Glutamatergic neuron (in vitro differentiated cells): ENCODE results near the gene AKAP12. TPM values are rescaled to one million over a fixed set of nuclear protein-coding genes. Genes with fewer than 3 reads are reported as not detected.

Experiments
- DNase-seq: peaks from one replicate; pipeline ENCODE4 v3.0.0; 2022
- H3K27ac Mint-ChIP-seq: one replicate; pipeline ENCODE4 v1.8.0; 2020; ENCODE audit warnings: mild to moderate bottlenecking, mixed read lengths, inconsistent platforms; ENCODE audit not compliant: unreplicated experiment
- H3K27me3 Mint-ChIP-seq: one replicate; pipeline ENCODE4 v1.8.0; 2020; ENCODE audit warnings: mild to moderate bottlenecking, moderate library complexity, mixed read lengths, inconsistent platforms; ENCODE audit not compliant: unreplicated experiment
- H3K36me3 Mint-ChIP-seq: one replicate; pipeline ENCODE4 v1.8.0; 2020; ENCODE audit warnings: mild to moderate bottlenecking, mixed read lengths, inconsistent platforms; ENCODE audit not compliant: unreplicated experiment
- H3K4me1 Mint-ChIP-seq: one replicate; pipeline ENCODE4 v1.8.0; 2020; ENCODE audit warnings: mild to moderate bottlenecking, low read depth, mixed read lengths, inconsistent platforms; ENCODE audit not compliant: unreplicated experiment
- H3K4me3 Mint-ChIP-seq: one replicate; pipeline ENCODE4 v1.8.0; 2020; ENCODE audit warnings: mild to moderate bottlenecking, mixed read lengths, inconsistent platforms; ENCODE audit not compliant: unreplicated experiment
- H3K9me3 Mint-ChIP-seq: one replicate; pipeline ENCODE4 v1.8.0; 2020; ENCODE audit warnings: mild to moderate bottlenecking, moderate library complexity, mixed read lengths, inconsistent platforms; ENCODE audit not compliant: unreplicated experiment
- total RNA-seq: library from RNA; stranded (reverse); fragmentation: NEBNext Ultra II Directional; extraction: Animal tissue kit (Norgen Biotek cat#: 25700); gene quantifications from one replicate; pipeline ENCODE4 v1.2.1, GENCODE V29; 2021; ENCODE audit not compliant: unreplicated experiment
- TF ChIP-seq, protein P1 (sequence below): fragments of 200-600 bp; sonication (generic); IDR thresholded peaks from one replicate; pipeline ENCODE4 v1.5.0; 2021; ENCODE audit not compliant: partially characterized antibody, unreplicated experiment

AKAP12 gene
- total RNA-seq, 1 donor from 2014 or later, result 240 TPM

DNA sequence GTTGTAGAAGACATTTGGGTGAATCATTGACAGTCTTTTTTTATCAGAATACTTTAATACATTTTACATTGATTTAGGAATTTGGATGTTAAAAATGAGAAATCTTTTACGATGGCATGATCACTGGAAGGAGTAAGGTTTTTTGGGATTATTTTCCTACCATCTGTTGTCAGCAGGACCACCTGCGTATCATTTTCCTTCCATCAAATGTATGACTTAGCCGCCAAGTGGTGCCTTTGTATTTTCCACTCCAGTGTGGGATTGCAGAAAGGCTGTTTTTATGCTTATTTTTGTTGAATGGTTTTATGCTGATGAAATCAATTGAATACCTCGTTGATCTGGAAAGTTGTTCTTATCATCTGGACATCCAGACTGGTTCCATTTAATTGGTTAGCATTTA lies 35.8 kb downstream of the AKAP12 start:
- H3K27me3 Mint-ChIP-seq, result peaks cover 8% of the 10 kb centered on the region
- H3K36me3 Mint-ChIP-seq, result no peaks in the 10 kb centered on the region
- peaks cover 7% of the 10 kb centered on the region for H3K9me3 Mint-ChIP-seq
- TF ChIP-seq, protein P1, sequence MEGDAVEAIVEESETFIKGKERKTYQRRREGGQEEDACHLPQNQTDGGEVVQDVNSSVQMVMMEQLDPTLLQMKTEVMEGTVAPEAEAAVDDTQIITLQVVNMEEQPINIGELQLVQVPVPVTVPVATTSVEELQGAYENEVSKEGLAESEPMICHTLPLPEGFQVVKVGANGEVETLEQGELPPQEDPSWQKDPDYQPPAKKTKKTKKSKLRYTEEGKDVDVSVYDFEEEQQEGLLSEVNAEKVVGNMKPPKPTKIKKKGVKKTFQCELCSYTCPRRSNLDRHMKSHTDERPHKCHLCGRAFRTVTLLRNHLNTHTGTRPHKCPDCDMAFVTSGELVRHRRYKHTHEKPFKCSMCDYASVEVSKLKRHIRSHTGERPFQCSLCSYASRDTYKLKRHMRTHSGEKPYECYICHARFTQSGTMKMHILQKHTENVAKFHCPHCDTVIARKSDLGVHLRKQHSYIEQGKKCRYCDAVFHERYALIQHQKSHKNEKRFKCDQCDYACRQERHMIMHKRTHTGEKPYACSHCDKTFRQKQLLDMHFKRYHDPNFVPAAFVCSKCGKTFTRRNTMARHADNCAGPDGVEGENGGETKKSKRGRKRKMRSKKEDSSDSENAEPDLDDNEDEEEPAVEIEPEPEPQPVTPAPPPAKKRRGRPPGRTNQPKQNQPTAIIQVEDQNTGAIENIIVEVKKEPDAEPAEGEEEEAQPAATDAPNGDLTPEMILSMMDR, result no peak
- H3K4me3 Mint-ChIP-seq, result peak overlapping the region; percentile 53
- peak overlapping the region; percentile 87 for H3K27ac Mint-ChIP-seq
- DNase-seq, result no peak
- H3K4me1 Mint-ChIP-seq, result peaks cover 39% of the 10 kb centered on the region

DNA sequence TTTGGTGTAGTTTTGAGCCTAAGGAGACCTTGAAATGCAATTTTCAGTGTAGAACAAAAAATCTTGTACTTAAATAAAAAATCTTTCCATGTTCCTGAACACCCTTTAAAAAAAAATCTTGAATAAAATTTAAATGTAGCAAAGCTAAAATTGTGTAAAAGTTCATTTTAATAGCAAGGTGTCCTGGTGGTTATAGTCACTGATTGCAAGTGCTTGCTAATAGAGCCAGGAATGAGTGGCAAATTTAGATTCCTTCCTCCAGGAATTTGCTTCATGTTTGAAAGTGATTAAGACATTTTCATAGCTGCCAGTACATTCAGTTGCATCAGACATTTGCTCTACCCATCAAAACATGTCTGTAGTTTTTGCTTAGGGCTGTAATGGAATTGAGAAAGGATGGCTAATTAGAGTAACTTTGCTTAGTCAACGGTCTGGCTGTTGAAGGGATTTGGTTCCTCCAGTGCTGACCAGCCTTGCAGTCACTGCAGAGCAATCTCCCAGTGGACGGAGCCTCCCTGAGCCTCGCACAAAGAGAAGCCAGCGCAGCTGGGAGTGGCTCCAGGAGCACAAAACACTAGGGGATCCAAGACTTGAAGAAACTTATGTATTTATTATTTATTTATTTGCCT lies 36.5 kb downstream of the AKAP12 start:
- H3K4me3 Mint-ChIP-seq, result peak overlapping the region; percentile 61
- TF ChIP-seq, protein P1, result peak; percentile 40
- peak; percentile 73 for DNase-seq
- H3K4me1 Mint-ChIP-seq, result peaks cover 39% of the 10 kb centered on the region
- peaks cover 7% of the 10 kb centered on the region for H3K9me3 Mint-ChIP-seq
- peaks cover 8% of the 10 kb centered on the region for H3K27me3 Mint-ChIP-seq
- peak overlapping the region; percentile 89 for H3K27ac Mint-ChIP-seq
- H3K36me3 Mint-ChIP-seq, result no peaks in the 10 kb centered on the region

DNA sequence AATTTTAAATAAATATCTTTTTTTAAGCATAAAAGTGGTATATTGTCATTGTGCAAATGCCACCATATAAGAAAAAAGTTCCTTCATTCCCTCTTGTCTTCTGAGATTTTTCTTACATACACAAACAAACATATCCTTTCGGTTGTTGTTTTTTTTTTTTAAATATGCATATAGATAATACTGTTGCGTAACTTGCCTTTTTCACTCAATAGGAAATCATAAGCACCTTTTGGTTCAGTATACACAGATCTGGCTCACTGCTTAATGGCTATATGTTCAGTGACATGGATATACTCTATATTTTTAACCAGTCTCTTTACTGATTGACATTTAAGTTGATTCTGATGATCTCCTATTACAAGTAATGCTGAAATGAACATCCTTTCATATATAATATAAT lies 40.1 kb downstream of the AKAP12 start:
- DNase-seq, result no peak
- peaks cover 52% of the 10 kb centered on the region for H3K4me1 Mint-ChIP-seq

DNA sequence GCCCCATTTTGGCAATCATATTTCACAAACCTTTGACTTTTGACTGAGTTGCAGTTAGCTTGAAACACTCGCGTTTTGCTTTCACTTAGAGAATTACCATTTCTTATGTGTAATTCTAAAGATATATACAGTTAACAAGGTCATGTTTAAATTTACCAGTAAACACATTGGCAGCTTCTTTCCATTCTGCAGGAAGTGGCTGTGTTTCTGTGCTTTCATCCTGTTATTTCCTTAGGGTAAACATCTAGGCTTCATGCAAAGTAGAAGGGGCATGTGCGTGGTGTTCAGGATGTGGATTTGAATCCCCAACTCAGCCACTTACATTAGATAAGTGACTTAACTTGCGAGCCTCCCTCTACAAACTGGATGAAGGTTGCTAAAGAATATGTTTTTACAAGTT lies 41.1 kb downstream of the AKAP12 start:
- H3K36me3 Mint-ChIP-seq, result no peaks in the 10 kb centered on the region
- no peak for DNase-seq
- H3K4me1 Mint-ChIP-seq, result peaks cover 47% of the 10 kb centered on the region
- no peak overlapping the region for H3K27ac Mint-ChIP-seq
- peaks cover 7% of the 10 kb centered on the region for H3K27me3 Mint-ChIP-seq
- TF ChIP-seq, protein P1, result no peak
- peaks cover 6% of the 10 kb centered on the region for H3K9me3 Mint-ChIP-seq
- H3K4me3 Mint-ChIP-seq, result no peak overlapping the region

More for the DNA sequence above, 40.1 kb downstream of the AKAP12 start:
- Mint-ChIP-seq H3K9me3 (peaks cover 6% of the 10 kb centered on the region), H3K27ac (no peak overlapping the region), H3K27me3 (peaks cover 7% of the 10 kb centered on the region), H3K4me3 (no peak overlapping the region), H3K36me3 (no peaks in the 10 kb centered on the region)
- TF ChIP-seq, protein P1, result no peak

DNA sequence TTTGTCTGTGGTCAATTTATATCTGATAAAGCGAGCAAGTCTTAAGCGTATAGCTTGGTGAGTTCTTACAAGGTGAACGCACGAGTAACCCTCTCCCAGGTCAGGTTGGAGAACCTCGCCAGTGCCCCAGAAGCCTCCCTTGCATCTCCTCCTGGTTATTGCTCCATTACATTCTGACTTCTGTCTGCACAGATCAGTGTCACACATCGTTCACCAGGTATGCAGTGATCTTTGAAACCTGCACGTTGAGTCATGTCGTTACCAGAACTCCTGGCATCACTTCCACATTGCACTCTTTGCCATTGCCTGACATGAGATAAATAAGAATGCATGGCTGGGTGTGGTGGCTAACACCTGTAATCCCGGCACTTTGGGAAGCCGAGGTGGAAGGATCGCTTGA lies 44.2 kb downstream of the AKAP12 start:
- TF ChIP-seq, protein P1, result no peak
- H3K4me3 Mint-ChIP-seq, result no peak overlapping the region
- H3K27ac Mint-ChIP-seq, result no peak overlapping the region
- H3K27me3 Mint-ChIP-seq, result peaks cover 6% of the 10 kb centered on the region
- DNase-seq, result no peak
- H3K9me3 Mint-ChIP-seq, result no peaks in the 10 kb centered on the region
- H3K36me3 Mint-ChIP-seq, result no peaks in the 10 kb centered on the region
- peaks cover 37% of the 10 kb centered on the region for H3K4me1 Mint-ChIP-seq
